ENCODE measurements around the gene IFNE. TPM values are rescaled to one million over a fixed set of nuclear protein-coding genes. Genes with fewer than 3 reads are reported as not detected.
"Not testable (repeated sequence)": the region's sequence is repeated elsewhere in the genome, so short reads cannot be mapped to it uniquely, and the experiment has no call there.

The IFNE gene
- total and polyA plus RNA-seq, 4 donors = not detected

DNA sequence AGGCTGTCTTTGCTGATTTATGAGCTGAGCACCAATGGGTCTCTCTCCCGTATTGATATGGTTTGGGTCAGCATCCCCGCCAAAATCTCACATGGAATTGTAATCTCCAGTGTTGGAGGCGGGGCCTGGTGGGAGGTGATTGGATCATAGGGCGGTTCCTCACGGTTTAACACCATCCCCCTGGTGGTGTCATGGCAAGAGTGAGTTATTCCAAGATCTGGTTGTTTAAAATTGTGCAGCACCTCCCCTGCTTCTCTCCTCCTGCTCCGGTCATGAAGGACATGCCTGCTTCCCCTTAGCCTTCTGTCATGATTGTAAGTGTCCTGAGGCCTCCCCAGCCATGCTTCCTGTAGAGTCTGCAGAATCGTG lies 47.1 kb downstream of the IFNE start:
- not testable (repeated sequence) for H3K9me3 ChIP-seq (ENCODE audit: control insufficient read depth in 4 of 4, low read length in 3 of 4); H3K27ac ChIP-seq (ENCODE audit: low read depth in 1 of 2, low read length in 2 of 2); H3K4me1 ChIP-seq (ENCODE audit: control insufficient read depth in 4 of 4, insufficient read depth in 4 of 4, low read length in 3 of 4); DNase-seq (ENCODE audit: low spot score); H3K36me3 ChIP-seq (ENCODE audit: control insufficient read depth in 4 of 4, insufficient read depth in 3 of 4, low read depth in 1 of 4, low read length in 3 of 4); H3K27me3 ChIP-seq (ENCODE audit: control insufficient read depth in 4 of 4, insufficient read depth in 4 of 4, low read length in 3 of 4); H3K9ac ChIP-seq (ENCODE audit: low read depth in 1 of 2, low read length in 2 of 2); H3K4me3 ChIP-seq (ENCODE audit: low read depth in 1 of 3, low read length in 3 of 3)
- 76% methylated on average over 7 of the region's 7 CpGs for WGBS

DNA sequence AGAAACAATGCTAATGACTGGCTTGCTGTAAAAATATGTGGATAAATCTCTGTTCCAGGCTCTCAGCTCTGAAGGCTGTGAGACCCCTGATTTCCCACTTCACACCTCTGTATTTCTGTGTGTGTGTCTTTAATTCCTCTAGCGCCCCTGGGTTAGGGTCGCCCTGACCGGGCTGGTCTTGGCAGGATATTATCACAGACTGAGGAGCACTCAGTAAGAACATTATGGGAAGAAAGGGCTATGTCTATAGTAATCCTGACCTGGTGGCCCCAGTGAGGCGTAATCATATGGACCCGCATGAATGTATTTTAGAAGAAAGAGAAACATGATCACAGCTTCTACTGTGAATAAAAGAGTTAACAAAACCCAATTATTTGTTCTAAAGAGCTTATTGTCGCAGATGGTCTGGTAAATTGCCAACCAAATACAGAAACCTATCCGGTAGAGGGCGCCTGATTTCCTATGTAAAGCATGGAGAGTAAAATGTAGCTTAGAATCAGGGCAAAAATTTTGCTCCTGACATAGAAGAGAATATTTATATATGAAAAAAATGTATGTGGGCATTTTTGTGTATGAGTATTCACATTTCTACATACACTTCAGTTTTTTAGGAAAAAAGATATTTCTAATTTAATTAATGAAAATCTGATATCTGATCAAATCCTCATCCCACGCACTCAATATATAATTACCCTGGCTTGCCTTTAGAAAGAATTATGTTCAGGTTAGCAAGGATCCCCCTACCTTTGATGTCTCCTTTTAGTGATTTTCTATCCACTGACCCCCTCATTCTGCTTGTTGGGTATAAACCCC lies 47.7 kb downstream of the IFNE start:
- DNase-seq (ENCODE audit: low spot score) = no peak
- Histone ChIP-seq H3K27me3 (ENCODE audit: control insufficient read depth in 4 of 4, insufficient read depth in 4 of 4, low read length in 3 of 4) (peaks cover 0 to 4% (median 1%) of the 10 kb centered on the region in 4 donors), H3K9ac (ENCODE audit: low read depth in 1 of 2, low read length in 2 of 2) (no peak overlapping the region), H3K4me1 (ENCODE audit: control insufficient read depth in 4 of 4, insufficient read depth in 4 of 4, low read length in 3 of 4) (no peaks in the 10 kb centered on the region), H3K4me3 (ENCODE audit: low read depth in 1 of 3, low read length in 3 of 3) (no peak overlapping the region), H3K27ac (ENCODE audit: low read depth in 1 of 2, low read length in 2 of 2) (no peak overlapping the region), H3K9me3 (ENCODE audit: control insufficient read depth in 4 of 4, low read length in 3 of 4) (no peaks in the 10 kb centered on the region), H3K36me3 (ENCODE audit: control insufficient read depth in 4 of 4, insufficient read depth in 3 of 4, low read depth in 1 of 4, low read length in 3 of 4) (no peaks in the 10 kb centered on the region)
- TF ChIP-seq RAD21 (IDR thresholded peaks at IDR 0.05) (peak; percentile 44 to 50), GABPA (IDR thresholded peaks at IDR 0.05 in 1 of 2, conservative IDR thresholded peaks at IDR 0.05 in 1 of 2) (no peak)
- TF ChIP-seq, protein P1, sequence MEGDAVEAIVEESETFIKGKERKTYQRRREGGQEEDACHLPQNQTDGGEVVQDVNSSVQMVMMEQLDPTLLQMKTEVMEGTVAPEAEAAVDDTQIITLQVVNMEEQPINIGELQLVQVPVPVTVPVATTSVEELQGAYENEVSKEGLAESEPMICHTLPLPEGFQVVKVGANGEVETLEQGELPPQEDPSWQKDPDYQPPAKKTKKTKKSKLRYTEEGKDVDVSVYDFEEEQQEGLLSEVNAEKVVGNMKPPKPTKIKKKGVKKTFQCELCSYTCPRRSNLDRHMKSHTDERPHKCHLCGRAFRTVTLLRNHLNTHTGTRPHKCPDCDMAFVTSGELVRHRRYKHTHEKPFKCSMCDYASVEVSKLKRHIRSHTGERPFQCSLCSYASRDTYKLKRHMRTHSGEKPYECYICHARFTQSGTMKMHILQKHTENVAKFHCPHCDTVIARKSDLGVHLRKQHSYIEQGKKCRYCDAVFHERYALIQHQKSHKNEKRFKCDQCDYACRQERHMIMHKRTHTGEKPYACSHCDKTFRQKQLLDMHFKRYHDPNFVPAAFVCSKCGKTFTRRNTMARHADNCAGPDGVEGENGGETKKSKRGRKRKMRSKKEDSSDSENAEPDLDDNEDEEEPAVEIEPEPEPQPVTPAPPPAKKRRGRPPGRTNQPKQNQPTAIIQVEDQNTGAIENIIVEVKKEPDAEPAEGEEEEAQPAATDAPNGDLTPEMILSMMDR (IDR thresholded peaks at IDR 0.05; ENCODE audit: low read depth, low read length, missing input control) = peak; percentile 24
- WGBS = 45% methylated on average over 9 of the region's 9 CpGs

DNA sequence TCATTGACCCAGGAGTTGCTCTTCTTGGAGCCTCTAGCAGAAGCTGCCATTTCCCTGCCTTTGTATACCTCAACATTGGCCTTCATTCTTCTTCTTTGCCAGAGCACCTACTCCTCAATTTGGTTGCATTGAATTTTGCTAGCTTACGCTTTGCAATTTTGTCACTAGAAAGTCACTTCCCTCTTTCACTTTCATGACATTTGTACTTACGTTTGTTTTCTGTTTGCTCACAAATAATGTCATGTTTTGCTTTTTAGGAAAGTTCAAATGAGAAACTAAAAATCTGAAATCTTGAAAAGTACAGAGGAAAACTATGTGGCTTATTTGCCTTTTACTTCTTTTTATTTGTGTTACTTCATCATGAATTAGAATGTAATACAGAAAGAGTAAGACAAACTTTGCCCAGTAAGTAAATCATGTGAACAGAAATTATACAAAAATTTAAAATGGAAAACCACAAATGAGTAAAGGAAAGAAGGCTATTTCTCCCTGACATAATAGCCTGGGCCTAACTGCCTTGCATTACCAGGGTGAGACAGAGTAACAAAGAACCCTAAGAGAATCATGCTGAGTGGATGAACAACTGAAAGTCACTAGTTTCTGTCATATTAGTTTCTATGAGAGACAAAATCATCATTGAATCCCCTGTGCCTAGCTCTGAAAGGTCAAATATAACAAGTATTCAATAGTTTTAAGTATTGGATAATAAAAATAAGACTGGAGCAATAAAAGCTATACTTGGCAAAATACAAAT lies 49.3 kb downstream of the IFNE start:
- Histone ChIP-seq H3K9ac (ENCODE audit: low read depth in 1 of 2, low read length in 2 of 2) (no peak overlapping the region), H3K4me3 (ENCODE audit: low read depth in 1 of 3, low read length in 3 of 3) (no peak overlapping the region), H3K36me3 (ENCODE audit: control insufficient read depth in 4 of 4, insufficient read depth in 3 of 4, low read depth in 1 of 4, low read length in 3 of 4) (no peaks in the 10 kb centered on the region), H3K27me3 (ENCODE audit: control insufficient read depth in 4 of 4, insufficient read depth in 4 of 4, low read length in 3 of 4) (peaks cover 0 to 4% (median 0%) of the 10 kb centered on the region in 4 donors), H3K27ac (ENCODE audit: low read depth in 1 of 2, low read length in 2 of 2) (no peak overlapping the region), H3K4me1 (ENCODE audit: control insufficient read depth in 4 of 4, insufficient read depth in 4 of 4, low read length in 3 of 4) (no peaks in the 10 kb centered on the region), H3K9me3 (ENCODE audit: control insufficient read depth in 4 of 4, low read length in 3 of 4) (no peaks in the 10 kb centered on the region)
- TF ChIP-seq TAF1 (conservative IDR thresholded peaks at IDR 0.05) (no peak), RAD21 (IDR thresholded peaks at IDR 0.05) (no peak), HNF4A (conservative IDR thresholded peaks at IDR 0.05) (no peak), SP1 (IDR thresholded peaks at IDR 0.05) (no peak), EGR1 (IDR thresholded peaks at IDR 0.05; ENCODE audit: low read depth in 2 of 2) (no peak), HNF4G (IDR thresholded peaks at IDR 0.05) (no peak), JUND (IDR thresholded peaks at IDR 0.05) (no peak)
- TF ChIP-seq, protein P2, sequence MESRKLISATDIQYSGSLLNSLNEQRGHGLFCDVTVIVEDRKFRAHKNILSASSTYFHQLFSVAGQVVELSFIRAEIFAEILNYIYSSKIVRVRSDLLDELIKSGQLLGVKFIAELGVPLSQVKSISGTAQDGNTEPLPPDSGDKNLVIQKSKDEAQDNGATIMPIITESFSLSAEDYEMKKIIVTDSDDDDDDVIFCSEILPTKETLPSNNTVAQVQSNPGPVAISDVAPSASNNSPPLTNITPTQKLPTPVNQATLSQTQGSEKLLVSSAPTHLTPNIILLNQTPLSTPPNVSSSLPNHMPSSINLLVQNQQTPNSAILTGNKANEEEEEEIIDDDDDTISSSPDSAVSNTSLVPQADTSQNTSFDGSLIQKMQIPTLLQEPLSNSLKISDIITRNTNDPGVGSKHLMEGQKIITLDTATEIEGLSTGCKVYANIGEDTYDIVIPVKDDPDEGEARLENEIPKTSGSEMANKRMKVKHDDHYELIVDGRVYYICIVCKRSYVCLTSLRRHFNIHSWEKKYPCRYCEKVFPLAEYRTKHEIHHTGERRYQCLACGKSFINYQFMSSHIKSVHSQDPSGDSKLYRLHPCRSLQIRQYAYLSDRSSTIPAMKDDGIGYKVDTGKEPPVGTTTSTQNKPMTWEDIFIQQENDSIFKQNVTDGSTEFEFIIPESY (IDR thresholded peaks at IDR 0.05) = no peak
- TF ChIP-seq, protein P1 (IDR thresholded peaks at IDR 0.05; ENCODE audit: low read depth, low read length, missing input control) = no peak
- TF ChIP-seq, protein P3, sequence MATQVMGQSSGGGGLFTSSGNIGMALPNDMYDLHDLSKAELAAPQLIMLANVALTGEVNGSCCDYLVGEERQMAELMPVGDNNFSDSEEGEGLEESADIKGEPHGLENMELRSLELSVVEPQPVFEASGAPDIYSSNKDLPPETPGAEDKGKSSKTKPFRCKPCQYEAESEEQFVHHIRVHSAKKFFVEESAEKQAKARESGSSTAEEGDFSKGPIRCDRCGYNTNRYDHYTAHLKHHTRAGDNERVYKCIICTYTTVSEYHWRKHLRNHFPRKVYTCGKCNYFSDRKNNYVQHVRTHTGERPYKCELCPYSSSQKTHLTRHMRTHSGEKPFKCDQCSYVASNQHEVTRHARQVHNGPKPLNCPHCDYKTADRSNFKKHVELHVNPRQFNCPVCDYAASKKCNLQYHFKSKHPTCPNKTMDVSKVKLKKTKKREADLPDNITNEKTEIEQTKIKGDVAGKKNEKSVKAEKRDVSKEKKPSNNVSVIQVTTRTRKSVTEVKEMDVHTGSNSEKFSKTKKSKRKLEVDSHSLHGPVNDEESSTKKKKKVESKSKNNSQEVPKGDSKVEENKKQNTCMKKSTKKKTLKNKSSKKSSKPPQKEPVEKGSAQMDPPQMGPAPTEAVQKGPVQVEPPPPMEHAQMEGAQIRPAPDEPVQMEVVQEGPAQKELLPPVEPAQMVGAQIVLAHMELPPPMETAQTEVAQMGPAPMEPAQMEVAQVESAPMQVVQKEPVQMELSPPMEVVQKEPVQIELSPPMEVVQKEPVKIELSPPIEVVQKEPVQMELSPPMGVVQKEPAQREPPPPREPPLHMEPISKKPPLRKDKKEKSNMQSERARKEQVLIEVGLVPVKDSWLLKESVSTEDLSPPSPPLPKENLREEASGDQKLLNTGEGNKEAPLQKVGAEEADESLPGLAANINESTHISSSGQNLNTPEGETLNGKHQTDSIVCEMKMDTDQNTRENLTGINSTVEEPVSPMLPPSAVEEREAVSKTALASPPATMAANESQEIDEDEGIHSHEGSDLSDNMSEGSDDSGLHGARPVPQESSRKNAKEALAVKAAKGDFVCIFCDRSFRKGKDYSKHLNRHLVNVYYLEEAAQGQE (IDR thresholded peaks at IDR 0.05) = no peak
- TF ChIP-seq, protein P4, sequence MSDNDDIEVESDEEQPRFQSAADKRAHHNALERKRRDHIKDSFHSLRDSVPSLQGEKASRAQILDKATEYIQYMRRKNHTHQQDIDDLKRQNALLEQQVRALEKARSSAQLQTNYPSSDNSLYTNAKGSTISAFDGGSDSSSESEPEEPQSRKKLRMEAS (IDR thresholded peaks at IDR 0.05) = no peak
- WGBS = 65% methylated on average over 2 of the region's 2 CpGs
- no peak for DNase-seq (ENCODE audit: low spot score)

All from liver (tissue), 9 donors.